SK-N-SH treated with all-trans-retinoic acid at 6 μM for 48 hours (cell line): ENCODE results near the gene RPRD2.
"Not testable (repeated sequence)": the region's sequence is repeated elsewhere in the genome, so short reads cannot be mapped to it uniquely, and the experiment has no call there.

Source experiments
- ATAC-seq: fragments of 200-7000 bp; cut with Tn5 transposase; 3 replicates; pipeline ENCODE4 v1.9.1; 2020; ENCODE audit warnings: mild to moderate bottlenecking, moderate library complexity
- ARNTL ChIP-seq: fragments of 450-650 bp; formaldehyde crosslinking; IDR thresholded peaks from 2 replicates; pipeline ENCODE4 v1.5.0; 2020; ENCODE audit warnings: low read depth, mild to moderate bottlenecking, moderate library complexity, borderline replicate concordance
- BACH2 ChIP-seq: fragments of 250-450 bp; sonication (Bioruptor Pico); IDR thresholded peaks from 2 replicates; pipeline ENCODE4 v1.9.0; 2021; ENCODE audit warnings: mild to moderate bottlenecking, borderline replicate concordance
- CREB5 ChIP-seq: fragments of 250-450 bp; sonication (Bioruptor Pico); IDR thresholded peaks from 2 replicates; pipeline ENCODE4 v1.5.1; 2020; ENCODE audit warnings: low read depth, mild to moderate bottlenecking, moderate library complexity
- CSDC2 ChIP-seq: fragments of 250-450 bp; sonication (Bioruptor Pico); IDR thresholded peaks from 2 replicates; pipeline ENCODE4 v1.5.0; 2020; ENCODE audit warnings: mild to moderate bottlenecking, moderate library complexity
- ESRRG ChIP-seq: fragments of 250-450 bp; sonication (Bioruptor Pico); IDR thresholded peaks from 2 replicates; pipeline ENCODE4 v1.6.1; 2021; ENCODE audit warnings: mild to moderate bottlenecking
- GLIS3 ChIP-seq: fragments of 250-450 bp; sonication (Bioruptor Pico); IDR thresholded peaks from 2 replicates; pipeline ENCODE4 v1.5.0; 2020; ENCODE audit warnings: mild to moderate bottlenecking, moderate library complexity
- ISL1 ChIP-seq: fragments of 250-450 bp; sonication (Bioruptor Pico); IDR thresholded peaks from 2 replicates; pipeline ENCODE4 v2.1.2; 2022; ENCODE audit warnings: mild to moderate bottlenecking, moderate library complexity
- OSR1 ChIP-seq: fragments of 250-450 bp; sonication (Bioruptor Pico); IDR thresholded peaks from 2 replicates; pipeline ENCODE4 v1.8.0; 2022; ENCODE audit warnings: moderate library complexity, mild to moderate bottlenecking, inconsistent platforms
- PPARA ChIP-seq: fragments of 250-450 bp; sonication (Bioruptor Pico); IDR thresholded peaks from 2 replicates; pipeline ENCODE4 v1.5.0; 2020; ENCODE audit warnings: mild to moderate bottlenecking, borderline replicate concordance
- RARB ChIP-seq: fragments of 250-450 bp; sonication (Bioruptor Pico); IDR thresholded peaks from 2 replicates; pipeline ENCODE4 v1.8.0; 2021; ENCODE audit warnings: mild to moderate bottlenecking, moderate library complexity
- SNAI2 ChIP-seq: fragments of 250-450 bp; sonication (Bioruptor Pico); IDR thresholded peaks from 2 replicates; pipeline ENCODE4 v1.5.0; 2020; ENCODE audit warnings: mild to moderate bottlenecking, moderate library complexity
- TCF4 ChIP-seq: fragments of 250-450 bp; sonication (Bioruptor Pico); IDR thresholded peaks from 2 replicates; pipeline ENCODE4 v1.8.0; 2021; ENCODE audit warnings: mild to moderate bottlenecking, moderate library complexity, borderline replicate concordance
- TOX ChIP-seq: fragments of 250-450 bp; sonication (Bioruptor Pico); IDR thresholded peaks from 2 replicates; pipeline ENCODE4 v1.8.0; 2021; ENCODE audit warnings: mild to moderate bottlenecking, moderate library complexity, borderline replicate concordance
- ZC3H10 ChIP-seq: fragments of 250-450 bp; sonication (Bioruptor Pico); IDR thresholded peaks from 2 replicates; pipeline ENCODE4 v1.5.1; 2021; ENCODE audit warnings: mild to moderate bottlenecking, moderate library complexity
- ZFP3 ChIP-seq: fragments of 250-450 bp; sonication (Bioruptor Pico); IDR thresholded peaks from 2 replicates; pipeline ENCODE4 v1.5.0; 2020; ENCODE audit warnings: mild to moderate bottlenecking, moderate library complexity
- ZFP30 ChIP-seq: fragments of 450-650 bp; formaldehyde crosslinking; IDR thresholded peaks from 2 replicates; pipeline ENCODE4 v1.5.0; 2022; ENCODE audit warnings: mild to moderate bottlenecking, moderate library complexity
- ZNF565 ChIP-seq: fragments of 450-650 bp; formaldehyde crosslinking; conservative IDR thresholded peaks from 2 replicates; pipeline ENCODE4 v1.5.0; 2020; ENCODE audit warnings: low read depth, mild to moderate bottlenecking, moderate library complexity
- ZNF70 ChIP-seq: fragments of 450-650 bp; formaldehyde crosslinking; IDR thresholded peaks from 2 replicates; pipeline ENCODE4 v1.5.0; 2020; ENCODE audit warnings: mild to moderate bottlenecking, moderate library complexity
- ZNF8 ChIP-seq: fragments of 450-650 bp; formaldehyde crosslinking; IDR thresholded peaks from 2 replicates; pipeline ENCODE4 v1.5.0; 2020; ENCODE audit warnings: mild to moderate bottlenecking, moderate library complexity
- TF ChIP-seq, protein P1 (sequence below): fragments of 250-450 bp; sonication (Bioruptor Pico); IDR thresholded peaks from 2 replicates; pipeline ENCODE4 v1.5.0; 2020; ENCODE audit warnings: mild to moderate bottlenecking, moderate library complexity
- TF ChIP-seq, protein P2 (sequence below): fragments of 250-450 bp; sonication (Bioruptor Pico); IDR thresholded peaks from 2 replicates; pipeline ENCODE4 v1.8.0; 2021; ENCODE audit warnings: low read depth, mild to moderate bottlenecking, moderate library complexity, borderline replicate concordance
- TF ChIP-seq, protein P3 (sequence below): fragments of 250-450 bp; sonication (Bioruptor Pico); IDR thresholded peaks from 2 replicates; pipeline ENCODE4 v1.5.1; 2021; ENCODE audit warnings: mild to moderate bottlenecking, moderate library complexity
- TF ChIP-seq, protein P4 (sequence below): fragments of 250-450 bp; sonication (Bioruptor Pico); IDR thresholded peaks from 2 replicates; pipeline ENCODE4 v1.8.0; 2020; ENCODE audit warnings: mild to moderate bottlenecking, moderate library complexity, borderline replicate concordance

The RPRD2 gene

DNA sequence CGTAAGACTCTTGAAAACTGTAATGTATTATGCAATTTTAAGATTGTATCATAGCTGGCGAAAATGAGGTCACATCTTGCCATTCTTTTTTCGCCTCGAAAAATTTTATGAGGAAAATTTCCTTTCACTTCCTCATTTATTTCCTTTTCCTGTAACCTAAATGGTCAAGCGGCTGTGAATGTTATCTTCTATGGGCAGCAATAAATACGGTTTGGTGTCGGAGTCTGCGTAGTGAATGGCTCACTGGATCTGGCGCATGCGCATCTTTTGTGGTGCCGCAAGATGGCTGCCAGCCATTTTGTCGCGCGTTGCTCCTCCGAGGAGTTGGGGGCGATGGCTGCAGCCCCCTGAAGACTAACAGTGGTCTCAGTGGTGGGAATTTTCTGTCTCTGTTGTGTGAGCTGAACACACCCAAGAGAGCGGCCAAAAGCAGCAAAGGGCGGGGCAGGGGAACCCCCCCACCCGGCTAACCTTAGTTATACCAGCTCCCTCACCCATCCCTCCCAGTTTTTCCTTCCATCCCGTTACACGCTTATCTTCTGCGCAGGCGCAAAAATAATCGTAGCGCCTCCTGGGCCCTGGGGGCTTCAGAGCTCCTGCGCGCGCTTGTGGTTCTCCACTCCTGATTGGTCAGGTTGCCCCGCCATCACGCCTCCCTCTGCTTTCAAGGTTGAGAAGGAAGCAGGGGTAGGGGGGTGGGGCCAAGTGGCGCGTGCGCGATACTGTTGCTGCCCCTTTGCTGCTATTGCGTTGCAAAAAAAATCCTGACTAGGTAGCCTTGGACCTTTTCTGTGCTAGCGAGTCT is at the start of gene RPRD2:
Gene RPRD2 (plus strand): TSS at position 722 of the 805 bp plus-strand sequence. CDS start 568 bp downstream, outside the sequence.
- TF ChIP-seq TCF4 (CRISPR knock-in tag) = no peak
- no peak for TF ChIP-seq ESRRG (CRISPR knock-in tag)
- TF ChIP-seq CREB5 = no peak
- no peak for TF ChIP-seq ZFP30 (CRISPR knock-in tag)
- no peak for TF ChIP-seq ISL1 (CRISPR knock-in tag)
- TF ChIP-seq ZNF70 (CRISPR knock-in tag) = no peak
- TF ChIP-seq, protein P1, sequence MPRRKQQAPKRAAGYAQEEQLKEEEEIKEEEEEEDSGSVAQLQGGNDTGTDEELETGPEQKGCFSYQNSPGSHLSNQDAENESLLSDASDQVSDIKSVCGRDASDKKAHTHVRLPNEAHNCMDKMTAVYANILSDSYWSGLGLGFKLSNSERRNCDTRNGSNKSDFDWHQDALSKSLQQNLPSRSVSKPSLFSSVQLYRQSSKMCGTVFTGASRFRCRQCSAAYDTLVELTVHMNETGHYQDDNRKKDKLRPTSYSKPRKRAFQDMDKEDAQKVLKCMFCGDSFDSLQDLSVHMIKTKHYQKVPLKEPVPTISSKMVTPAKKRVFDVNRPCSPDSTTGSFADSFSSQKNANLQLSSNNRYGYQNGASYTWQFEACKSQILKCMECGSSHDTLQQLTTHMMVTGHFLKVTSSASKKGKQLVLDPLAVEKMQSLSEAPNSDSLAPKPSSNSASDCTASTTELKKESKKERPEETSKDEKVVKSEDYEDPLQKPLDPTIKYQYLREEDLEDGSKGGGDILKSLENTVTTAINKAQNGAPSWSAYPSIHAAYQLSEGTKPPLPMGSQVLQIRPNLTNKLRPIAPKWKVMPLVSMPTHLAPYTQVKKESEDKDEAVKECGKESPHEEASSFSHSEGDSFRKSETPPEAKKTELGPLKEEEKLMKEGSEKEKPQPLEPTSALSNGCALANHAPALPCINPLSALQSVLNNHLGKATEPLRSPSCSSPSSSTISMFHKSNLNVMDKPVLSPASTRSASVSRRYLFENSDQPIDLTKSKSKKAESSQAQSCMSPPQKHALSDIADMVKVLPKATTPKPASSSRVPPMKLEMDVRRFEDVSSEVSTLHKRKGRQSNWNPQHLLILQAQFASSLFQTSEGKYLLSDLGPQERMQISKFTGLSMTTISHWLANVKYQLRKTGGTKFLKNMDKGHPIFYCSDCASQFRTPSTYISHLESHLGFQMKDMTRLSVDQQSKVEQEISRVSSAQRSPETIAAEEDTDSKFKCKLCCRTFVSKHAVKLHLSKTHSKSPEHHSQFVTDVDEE (CRISPR knock-in tag) = no peak
- 0 out of 2 replicates have a peak, but pooled peaks have one; percentile 15 for TF ChIP-seq ZFP3
- TF ChIP-seq BACH2 (CRISPR knock-in tag) = no peak
- TF ChIP-seq CSDC2 (CRISPR knock-in tag) = no peak
- no peak for TF ChIP-seq ZNF8 (CRISPR knock-in tag)
- TF ChIP-seq ZNF565 (CRISPR knock-in tag) = no peak
- TF ChIP-seq ZC3H10 = peak; percentile 82
- no peak for TF ChIP-seq SNAI2 (CRISPR knock-in tag)
- no peak for TF ChIP-seq GLIS3
- no peak for TF ChIP-seq ARNTL (CRISPR knock-in tag)
- no peak for TF ChIP-seq OSR1
- TF ChIP-seq RARB = peak; percentile 59; the same call in 1 of the 2 replicates
- TF ChIP-seq, protein P2, sequence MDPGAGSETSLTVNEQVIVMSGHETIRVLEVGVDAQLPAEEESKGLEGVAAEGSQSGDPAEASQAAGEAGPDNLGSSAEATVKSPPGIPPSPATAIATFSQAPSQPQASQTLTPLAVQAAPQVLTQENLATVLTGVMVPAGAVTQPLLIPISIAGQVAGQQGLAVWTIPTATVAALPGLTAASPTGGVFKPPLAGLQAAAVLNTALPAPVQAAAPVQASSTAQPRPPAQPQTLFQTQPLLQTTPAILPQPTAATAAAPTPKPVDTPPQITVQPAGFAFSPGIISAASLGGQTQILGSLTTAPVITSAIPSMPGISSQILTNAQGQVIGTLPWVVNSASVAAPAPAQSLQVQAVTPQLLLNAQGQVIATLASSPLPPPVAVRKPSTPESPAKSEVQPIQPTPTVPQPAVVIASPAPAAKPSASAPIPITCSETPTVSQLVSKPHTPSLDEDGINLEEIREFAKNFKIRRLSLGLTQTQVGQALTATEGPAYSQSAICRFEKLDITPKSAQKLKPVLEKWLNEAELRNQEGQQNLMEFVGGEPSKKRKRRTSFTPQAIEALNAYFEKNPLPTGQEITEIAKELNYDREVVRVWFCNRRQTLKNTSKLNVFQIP (CRISPR knock-in tag) = 0 out of 2 replicates have a peak, but pooled peaks have one; percentile 87
- no peak for TF ChIP-seq PPARA
- TF ChIP-seq TOX (CRISPR knock-in tag) = 0 out of 2 replicates have a peak, but pooled peaks have one; percentile 14
- TF ChIP-seq, protein P3, sequence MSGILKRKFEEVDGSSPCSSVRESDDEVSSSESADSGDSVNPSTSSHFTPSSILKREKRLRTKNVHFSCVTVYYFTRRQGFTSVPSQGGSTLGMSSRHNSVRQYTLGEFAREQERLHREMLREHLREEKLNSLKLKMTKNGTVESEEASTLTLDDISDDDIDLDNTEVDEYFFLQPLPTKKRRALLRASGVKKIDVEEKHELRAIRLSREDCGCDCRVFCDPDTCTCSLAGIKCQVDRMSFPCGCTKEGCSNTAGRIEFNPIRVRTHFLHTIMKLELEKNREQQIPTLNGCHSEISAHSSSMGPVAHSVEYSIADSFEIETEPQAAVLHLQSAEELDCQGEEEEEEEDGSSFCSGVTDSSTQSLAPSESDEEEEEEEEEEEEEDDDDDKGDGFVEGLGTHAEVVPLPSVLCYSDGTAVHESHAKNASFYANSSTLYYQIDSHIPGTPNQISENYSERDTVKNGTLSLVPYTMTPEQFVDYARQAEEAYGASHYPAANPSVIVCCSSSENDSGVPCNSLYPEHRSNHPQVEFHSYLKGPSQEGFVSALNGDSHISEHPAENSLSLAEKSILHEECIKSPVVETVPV (CRISPR knock-in tag) = no peak
- TF ChIP-seq, protein P4, sequence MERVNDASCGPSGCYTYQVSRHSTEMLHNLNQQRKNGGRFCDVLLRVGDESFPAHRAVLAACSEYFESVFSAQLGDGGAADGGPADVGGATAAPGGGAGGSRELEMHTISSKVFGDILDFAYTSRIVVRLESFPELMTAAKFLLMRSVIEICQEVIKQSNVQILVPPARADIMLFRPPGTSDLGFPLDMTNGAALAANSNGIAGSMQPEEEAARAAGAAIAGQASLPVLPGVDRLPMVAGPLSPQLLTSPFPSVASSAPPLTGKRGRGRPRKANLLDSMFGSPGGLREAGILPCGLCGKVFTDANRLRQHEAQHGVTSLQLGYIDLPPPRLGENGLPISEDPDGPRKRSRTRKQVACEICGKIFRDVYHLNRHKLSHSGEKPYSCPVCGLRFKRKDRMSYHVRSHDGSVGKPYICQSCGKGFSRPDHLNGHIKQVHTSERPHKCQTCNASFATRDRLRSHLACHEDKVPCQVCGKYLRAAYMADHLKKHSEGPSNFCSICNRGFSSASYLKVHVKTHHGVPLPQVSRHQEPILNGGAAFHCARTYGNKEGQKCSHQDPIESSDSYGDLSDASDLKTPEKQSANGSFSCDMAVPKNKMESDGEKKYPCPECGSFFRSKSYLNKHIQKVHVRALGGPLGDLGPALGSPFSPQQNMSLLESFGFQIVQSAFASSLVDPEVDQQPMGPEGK = peak; percentile 58
- ATAC-seq = peak; percentile 94

GRCh38 chr1:150314691-150315090 is 49.3 kb upstream of the RPRD2 start:
- ATAC-seq = not testable (repeated sequence)

GRCh38 chr1:150320667-150320978 is 43.3 kb upstream of the RPRD2 start:
- ATAC-seq = no peak
- TF ChIP-seq SNAI2 (CRISPR knock-in tag) (no peak), GLIS3 (no peak), BACH2 (CRISPR knock-in tag) (no peak), RARB (no peak), ZNF8 (CRISPR knock-in tag) (no peak), OSR1 (no peak), TCF4 (CRISPR knock-in tag) (no peak), ZFP30 (CRISPR knock-in tag) (no peak), PPARA (no peak), CSDC2 (CRISPR knock-in tag) (no peak), CREB5 (no peak), ZFP3 (no peak), ISL1 (CRISPR knock-in tag) (no peak), ZNF70 (CRISPR knock-in tag) (no peak)
- TF ChIP-seq, protein P2 (CRISPR knock-in tag) = no peak
